GM18508 (cell line): ENCODE data around the gene SCUBE1.
"Not testable (repeated sequence)": the region's sequence is repeated elsewhere in the genome, so short reads cannot be mapped to it uniquely, and the experiment has no call there.

Experiments
- ATAC-seq: cut with Tn5 transposase; IDR thresholded peaks from one replicate; pipeline ENCODE4 v1.9.1; 2021; ENCODE audit warnings: moderate number of reproducible peaks; ENCODE audit not compliant: insufficient read depth, unreplicated experiment

SCUBE1 gene

DNA sequence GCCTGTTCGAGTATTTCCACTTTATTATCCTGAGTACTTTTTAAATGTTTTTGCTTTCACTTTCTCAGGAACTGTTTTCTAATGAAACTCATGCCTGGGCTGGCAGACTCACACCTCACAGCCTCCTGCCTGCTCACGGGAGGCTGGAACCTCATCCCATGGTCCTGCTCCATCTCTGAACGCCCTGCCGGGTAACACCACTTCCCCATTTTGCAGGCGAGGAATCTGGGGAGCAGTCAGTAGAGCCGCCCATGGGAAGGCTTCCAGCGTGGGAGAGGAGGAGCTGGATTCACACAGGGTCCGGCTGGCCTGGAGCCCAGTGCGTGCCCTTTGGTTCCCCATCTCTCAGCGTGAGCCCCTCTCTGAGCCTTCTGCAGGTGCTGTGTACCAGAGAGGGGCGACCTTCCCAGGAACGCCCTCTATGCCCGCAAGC, 53.6 kb downstream of the SCUBE1 start:
- no peak for ATAC-seq

DNA sequence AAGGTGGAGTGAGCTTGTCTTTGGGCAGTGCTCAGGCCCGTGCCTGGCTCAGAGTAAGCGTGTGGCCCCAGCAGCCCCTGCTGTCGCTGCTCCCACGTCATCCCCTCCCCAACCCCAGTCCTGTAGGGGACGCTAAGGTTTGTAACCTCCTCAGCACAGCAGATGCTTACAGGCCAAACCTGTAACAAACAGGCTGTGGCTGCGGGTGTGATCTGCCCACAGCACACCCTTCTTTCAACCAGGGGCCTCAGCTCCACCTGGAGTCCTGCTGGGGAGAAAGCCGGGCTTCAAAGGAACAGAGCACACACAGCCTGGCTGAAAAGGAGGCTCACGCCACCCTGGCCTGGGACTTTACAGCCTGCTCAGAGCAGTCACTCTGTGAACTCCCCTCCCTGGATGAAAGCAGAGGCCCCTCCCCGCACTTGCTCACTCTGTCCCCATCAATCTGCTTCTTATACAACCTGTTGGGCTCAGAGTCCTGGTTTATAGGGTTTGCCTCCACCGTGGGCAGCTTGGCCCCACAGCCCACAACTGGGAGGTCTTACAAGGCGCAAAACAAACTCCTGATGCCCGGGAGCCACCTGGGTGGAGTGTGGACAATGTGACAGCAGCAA, 54.3 kb downstream of the SCUBE1 start:
- ATAC-seq: no peak

DNA sequence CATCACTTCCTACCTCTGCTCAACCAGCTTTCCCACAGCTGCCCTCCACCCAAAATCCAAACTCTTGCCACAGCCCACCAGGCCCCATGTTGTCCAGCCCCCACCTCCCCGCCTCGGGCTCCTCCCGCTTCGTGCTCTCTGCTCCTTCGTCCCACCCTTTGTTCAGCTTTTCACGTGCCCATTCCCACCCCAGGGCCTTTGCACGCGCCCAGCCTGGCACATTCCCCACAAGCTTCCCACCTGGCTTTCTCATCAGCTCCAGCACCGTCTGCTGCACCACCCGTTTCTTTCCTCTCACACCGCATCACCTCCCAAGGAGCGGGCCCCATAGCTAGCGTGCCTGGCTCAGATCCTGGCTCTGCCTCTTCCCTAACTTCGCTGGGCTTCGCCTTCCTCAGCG, 54.8 kb downstream of the SCUBE1 start:
- no peak for ATAC-seq

DNA sequence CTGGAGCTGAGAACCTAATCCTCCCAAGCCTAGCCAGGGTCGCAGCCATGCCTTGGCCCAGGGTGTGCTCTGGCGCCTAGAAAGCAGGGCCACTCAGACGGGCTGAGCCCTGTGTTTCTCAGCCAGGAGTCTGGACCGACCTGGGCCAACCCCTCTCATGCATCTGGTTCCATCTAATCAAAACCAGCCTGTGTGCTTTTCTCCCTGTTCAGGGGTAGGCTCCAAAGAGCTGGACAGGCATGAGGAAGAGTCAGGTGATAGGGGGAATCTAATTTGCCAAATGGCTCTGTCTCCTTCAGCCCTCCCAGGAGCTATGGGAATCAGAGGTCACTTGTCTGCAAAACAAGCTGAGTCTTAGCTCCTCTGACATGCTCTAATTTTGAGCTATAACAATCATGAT, 55.7 kb downstream of the SCUBE1 start:
- no peak for ATAC-seq

DNA sequence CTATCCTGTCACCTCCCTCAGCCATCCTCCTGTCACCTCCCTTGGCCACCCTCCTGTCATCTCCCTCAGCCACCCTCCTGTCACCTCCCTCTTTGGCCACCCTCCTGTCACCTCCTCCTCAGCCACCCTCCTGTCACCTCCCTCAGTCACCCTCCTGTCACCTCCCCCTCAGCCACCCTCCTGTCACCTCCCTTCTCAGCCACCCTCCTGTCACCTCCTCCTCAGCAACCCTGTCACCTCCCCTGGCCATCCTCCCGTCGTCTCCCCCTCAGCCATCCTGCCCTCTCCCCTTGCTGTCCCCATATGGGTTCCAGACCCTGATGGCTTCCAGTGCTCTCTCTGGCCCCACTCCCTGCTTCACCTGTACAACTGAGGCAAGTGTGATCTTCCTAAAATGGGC, 61.8 kb downstream of the SCUBE1 start:
- ATAC-seq: no peak

DNA sequence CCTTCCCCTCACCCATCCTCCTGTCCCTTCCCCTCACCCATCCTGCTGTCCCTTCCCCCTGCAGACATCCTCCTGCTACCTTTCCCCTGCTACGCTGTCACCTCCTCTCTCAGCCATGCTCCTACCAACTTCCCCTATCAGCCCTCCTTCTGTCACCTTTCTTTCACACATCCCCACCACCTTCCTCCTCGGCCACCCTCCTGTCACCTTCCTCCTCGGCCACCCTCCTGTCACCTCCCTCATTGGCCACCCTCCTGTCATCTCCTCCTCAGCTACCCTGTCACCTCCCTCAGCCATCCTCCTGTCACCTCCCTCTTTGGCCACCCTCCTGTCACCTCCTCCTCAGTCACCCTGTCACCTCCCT, 62.7 kb downstream of the SCUBE1 start:
- ATAC-seq: not testable (repeated sequence)

DNA sequence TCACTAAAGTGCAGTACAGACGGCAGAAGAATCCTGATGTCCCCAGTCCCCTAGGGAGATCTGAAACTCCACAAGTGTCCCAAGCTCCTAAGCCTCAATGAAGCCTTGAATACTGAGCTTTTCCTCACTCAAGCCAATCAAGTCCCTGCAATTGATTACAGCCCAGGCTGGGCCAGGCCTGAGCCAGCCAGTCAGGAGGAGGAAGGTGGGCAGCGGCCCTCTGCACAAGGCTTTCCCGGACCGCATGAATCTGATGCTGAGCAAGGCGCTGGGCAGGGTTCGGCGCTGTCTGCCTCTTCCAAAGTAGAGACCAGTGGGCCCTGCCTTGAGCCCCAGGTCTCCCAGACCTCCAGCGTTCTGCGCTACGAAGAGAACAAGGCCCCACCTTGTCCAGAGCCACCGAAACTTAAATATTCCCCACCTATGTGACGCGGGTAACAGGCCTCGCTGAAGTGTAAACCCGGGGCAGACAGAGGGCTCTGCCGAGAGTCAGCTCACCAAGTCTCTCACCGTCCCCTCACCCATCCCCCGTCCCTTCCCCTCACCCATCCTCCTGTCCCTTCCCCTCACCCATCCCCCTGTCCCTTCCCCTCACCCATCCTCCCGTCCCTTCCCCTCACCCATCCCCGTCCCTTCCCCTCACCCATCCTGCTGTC, 63.2 kb downstream of the SCUBE1 start:
- ATAC-seq: no peak

DNA sequence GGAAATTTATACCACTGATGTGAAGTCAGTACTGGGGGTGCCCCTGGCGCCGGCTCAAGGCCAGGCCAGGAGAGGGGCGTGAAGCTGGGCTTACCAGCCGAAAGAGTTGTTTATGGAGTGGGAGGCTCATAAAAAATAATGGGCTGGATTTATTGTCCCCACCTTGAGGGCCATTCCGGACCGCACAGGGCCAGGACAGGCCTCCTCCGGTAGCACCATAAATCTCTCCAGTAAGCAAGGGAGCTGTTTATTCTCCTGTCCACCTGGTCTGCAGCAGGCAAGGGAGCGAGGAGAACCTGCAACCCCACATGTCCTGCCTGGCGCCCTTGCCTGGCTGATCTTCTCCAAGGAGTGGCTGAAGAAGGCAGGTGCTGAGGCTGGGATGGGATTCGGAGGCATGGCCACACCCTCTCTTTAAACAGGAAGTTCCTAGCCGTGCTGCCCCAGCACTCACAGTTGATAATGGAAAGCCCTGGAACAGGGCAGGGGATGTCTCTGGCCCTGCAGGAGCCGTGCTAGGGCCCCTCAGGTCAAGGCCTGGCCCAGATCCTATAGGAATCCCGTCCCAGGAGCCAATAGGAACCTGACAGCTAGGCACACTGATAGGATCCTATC, 65.1 kb downstream of the SCUBE1 start:
- no peak for ATAC-seq

DNA sequence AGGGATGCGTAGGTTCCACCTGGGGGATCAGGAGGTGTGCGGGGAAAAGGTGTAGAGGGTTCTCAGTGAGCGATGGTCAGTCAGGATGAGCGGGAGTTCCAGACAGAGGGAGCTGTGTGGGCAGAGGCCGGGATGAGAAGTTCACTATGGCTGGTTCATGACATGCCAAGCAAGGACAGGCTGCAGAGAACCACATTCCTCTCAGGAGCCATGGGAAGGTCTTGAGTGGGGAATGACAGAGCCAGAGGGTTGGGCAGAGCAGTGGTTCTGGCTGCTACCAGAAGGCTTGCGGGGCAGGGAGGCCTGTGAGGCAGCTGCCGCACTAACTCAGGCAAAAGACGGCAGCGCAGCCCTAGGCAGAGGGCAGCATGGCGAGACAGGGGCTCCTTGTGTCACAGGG, 66.1 kb downstream of the SCUBE1 start:
- no peak for ATAC-seq

DNA sequence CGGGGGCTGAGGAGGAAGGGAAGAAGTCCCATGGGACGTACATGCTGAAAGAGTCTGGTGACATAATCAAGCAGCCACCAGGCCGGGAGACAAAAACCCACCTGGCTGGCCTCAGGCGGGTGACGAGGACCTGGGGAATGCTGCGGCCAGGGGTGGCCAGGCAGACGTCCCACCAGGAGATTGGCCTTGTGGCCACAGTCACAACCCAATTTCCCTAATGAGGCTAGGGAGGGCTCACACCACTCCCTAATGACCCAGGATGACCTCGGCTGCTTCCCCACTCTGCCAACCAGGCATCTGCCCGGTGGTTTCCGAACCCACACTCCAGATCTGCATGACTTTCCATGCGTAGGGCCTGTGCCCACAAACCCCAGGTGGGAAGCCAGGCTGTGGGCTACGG, 66.9 kb downstream of the SCUBE1 start:
- no peak for ATAC-seq

DNA sequence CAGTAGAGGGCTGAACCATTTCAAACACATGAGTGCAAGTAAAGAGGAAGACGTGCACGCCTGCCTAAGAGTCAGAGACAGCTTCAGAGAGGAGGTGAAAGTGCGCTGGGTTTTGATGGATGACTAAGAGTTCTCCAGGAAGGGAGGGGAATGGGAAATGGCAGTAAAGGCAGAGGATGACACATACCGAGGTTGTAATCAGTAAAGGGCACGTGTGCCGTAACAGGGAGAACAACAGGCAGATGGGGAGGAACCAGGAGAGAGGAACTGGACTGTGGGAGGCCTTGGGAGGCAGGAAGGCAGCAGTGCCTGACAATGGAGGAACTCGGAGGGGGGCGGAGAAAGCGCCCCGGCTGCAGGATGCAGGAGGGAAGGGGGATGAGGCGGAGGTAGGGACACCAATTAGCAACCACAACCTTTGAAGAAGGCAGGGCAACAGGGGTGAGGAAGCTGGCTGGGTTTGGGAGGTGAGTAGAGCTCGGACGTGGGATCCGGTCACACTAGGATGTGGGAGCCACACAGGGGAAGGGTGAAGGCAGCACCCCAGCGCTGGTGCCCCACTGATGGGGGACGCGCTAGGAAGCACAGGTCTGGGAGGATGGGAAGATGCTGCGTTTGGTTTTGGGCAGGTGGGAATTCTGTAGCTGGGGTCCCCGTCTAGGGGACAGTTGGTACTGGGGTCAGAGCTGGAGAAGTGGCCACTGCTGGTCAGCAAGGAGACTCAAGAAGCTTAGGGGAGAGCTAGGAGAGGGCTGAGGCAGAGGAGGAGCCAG, 67.4 kb downstream of the SCUBE1 start:
- ATAC-seq: no peak

DNA sequence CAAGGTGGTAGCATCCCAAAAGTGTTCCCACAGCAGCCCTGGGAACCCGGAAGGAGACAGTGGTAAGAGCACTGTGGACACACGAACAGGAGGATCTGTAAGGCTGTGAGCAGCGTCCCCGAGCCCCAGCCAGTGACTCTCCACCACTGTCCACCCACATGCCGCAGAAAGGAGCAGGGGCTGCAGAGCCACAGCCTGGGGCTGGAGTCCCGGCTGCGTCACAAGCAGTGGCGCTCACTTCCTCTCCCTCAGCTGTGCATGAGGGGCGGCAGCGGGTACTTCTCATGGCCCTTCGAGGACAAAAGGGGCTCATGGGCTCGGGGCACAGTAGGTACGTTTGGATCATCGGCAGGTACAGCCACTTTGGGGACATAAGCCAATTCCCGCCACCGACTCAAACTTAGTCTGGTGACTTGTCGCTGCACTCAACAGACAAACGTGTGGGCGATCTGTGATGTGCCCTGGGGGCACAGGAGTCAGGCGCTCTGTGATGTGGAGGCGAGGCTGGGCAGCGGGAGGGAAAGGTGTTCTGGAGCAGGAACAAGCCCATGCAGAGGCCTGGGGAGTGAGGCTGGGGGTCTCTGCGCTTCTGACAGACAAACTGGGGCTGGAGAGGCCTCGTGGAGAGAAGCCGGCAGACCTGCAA, 68.5 kb downstream of the SCUBE1 start:
- no peak for ATAC-seq

DNA sequence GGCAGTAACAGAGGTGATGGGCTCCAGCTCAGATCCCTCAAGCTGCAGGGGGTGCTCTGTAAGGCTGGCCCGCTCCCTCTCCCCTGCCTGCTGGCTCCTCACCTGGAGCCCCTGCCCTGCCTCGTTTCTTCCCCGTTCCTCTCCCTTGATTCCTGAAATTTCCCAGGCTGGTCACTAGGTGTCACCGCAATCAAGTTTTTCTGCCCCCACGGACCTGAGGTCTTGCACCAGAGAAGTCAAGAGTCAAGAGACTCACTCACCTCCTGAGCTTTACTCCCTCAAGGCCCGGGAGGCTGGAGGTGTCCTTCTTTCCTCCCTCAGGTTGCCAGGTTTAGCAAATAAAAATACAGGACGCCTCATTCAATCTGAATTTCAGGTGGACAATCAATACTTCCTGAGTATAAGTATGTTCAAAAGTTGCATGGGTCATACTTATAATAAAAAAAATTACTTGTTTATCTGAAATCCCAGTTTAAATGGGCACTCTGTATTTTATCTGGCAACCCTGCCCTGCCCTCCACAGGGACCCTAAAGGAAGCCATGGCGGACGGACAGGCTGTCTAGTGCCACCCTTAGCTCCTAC, 69.2 kb downstream of the SCUBE1 start:
- no peak for ATAC-seq

DNA sequence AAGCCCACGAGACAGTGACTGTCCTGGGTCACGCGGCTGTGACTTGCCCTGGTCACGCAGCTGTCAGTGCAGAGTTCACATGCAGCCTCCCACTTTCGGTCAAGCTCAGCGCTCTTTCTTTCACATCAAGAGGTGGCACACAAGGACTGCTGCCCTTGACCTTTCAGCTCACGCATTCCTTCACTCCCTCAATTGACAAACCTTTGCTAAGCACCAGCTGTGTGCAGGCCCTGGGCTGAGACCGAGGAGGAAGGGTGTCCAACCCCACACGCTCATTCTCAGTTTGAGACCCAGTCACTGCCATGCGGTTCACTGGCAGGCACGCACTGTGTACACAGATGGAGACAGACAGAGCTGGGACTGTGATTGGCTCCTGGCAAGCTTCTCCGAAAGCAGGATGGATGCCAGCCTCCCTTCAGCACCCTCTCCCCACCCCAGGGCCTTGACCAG, 70.3 kb downstream of the SCUBE1 start:
- no peak for ATAC-seq

DNA sequence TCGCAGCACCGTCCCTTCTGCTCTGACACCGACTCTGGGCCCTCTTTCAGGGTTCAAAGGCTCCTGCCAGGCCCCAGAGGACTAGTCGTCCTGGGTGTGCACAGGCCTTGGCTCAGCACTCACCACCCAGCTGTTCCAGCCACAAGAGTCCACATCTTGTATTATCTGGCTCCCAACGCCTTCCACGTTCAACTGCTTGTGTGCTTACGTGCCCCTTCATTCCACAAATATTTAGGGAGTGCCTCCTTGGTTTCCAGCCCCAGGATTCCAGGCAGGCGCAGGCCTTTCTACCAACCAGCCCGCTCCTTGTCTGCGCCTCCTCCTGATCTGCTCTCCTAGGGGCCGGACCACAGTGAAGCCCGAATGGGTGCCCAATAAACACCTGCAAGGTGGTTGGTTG, 70.9 kb downstream of the SCUBE1 start:
- ATAC-seq: no peak

DNA sequence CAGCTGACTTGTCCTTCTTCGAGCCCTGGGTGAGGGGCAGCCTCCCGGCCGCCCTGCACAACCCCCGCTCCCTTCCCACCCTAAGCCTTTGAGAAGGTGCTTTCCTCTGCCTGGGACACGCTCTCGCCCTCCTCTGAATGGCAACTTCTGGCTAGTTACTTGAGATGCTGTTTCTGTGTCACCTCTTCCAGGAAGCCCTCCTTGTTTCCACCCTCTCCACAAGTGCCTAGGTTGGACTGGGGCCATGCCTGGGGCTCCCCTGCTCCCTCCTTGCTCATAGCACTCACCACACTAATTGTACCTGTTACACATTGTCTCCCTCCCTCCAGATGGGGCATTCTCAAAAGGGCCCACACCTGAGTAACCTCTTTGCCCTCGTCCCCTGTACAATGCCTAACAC, 72.2 kb downstream of the SCUBE1 start:
- no peak for ATAC-seq

DNA sequence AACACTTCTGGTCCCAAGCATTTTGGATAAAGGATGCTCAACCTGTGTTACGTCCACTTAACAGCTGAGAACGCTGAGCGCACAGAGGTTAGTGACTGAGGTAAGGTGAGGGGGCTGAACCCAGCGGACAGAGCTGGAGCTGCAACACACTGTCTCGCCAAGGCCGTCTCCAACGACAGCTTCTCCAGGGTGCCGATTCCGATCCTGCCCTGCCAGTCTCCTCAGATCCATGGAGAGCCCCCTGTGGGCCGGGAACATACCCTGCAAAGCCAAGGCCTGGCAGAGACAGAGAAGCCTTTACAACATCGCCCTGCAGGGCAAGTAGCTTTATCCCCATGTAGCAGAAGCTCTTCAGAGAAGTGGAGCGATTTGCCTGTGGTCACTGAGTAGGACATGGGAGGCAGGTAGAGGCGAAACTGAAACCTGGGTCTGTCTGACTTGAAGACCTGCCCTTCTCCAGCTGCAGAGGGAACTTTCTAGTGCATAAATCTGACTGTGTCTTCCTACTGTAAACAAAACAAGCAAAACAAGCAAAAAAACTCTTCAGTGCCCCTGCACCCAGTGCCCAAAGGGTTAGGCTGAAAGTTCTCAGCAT, 72.8 kb downstream of the SCUBE1 start:
- ATAC-seq: no peak

DNA sequence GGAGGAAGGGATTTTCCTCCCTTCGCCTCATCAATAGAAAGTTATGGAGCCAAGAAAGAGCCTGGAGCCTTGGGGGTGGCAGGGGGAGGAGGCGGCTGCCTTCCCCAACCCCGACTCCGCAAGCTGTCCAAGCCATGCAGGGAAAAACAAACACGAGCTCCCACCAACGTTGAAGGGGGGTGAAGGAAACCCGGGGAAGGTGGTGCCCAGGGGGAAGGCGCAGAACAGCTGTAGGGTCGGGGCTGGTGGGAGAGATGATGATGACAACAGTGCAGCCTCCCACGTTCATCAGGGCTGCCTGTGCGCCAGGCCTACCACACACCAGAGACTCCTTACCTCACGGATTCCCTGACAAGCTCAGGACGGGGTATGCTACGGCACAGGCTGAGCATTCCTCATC, 73.5 kb downstream of the SCUBE1 start:
- ATAC-seq: no peak

DNA sequence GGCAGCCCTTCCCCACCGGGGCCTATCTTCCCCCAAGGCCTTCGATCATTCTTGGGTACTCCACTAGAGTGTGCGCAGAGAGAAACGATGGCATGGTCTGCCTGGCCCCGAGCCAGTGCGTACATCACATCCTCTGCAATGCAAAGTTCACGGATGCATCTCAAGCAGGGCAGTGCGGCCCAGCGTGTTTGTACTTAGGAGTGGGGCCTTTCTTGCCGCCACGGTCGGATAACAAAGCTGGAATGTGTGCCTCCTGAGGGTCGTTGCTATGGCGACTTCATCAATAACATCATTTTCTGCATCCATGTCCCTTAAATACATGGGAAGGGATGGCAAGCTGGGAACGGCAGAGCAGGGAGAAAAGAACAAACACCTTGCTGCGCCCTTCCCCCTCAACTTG, 73.9 kb downstream of the SCUBE1 start:
- ATAC-seq: no peak
